ENCODE results near the gene C1QTNF1. TPM values are rescaled to one million over a fixed set of nuclear protein-coding genes. Genes with fewer than 3 reads are reported as not detected.

C1QTNF1 gene
- total RNA-seq, 4 donors from 2014 or later, result 110 to 438 (median 388) TPM

GRCh38 chr17:79085154-79085920 is 61.4 kb downstream of the C1QTNF1 start:
- DNase-seq (ENCODE audit: low spot score), result no peak
- TF ChIP-seq, protein P1, sequence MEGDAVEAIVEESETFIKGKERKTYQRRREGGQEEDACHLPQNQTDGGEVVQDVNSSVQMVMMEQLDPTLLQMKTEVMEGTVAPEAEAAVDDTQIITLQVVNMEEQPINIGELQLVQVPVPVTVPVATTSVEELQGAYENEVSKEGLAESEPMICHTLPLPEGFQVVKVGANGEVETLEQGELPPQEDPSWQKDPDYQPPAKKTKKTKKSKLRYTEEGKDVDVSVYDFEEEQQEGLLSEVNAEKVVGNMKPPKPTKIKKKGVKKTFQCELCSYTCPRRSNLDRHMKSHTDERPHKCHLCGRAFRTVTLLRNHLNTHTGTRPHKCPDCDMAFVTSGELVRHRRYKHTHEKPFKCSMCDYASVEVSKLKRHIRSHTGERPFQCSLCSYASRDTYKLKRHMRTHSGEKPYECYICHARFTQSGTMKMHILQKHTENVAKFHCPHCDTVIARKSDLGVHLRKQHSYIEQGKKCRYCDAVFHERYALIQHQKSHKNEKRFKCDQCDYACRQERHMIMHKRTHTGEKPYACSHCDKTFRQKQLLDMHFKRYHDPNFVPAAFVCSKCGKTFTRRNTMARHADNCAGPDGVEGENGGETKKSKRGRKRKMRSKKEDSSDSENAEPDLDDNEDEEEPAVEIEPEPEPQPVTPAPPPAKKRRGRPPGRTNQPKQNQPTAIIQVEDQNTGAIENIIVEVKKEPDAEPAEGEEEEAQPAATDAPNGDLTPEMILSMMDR (IDR thresholded peaks at IDR 0.05), result no peak
- no peak for ATAC-seq (ENCODE audit: low FRiP score)

GRCh38 chr17:79085921-79086551 is 62.1 kb downstream of the C1QTNF1 start:
- DNase-seq (ENCODE audit: low spot score) (no peak), ATAC-seq (ENCODE audit: low FRiP score) (no peak)
- TF ChIP-seq, protein P1 (IDR thresholded peaks at IDR 0.05), result no peak

DNA sequence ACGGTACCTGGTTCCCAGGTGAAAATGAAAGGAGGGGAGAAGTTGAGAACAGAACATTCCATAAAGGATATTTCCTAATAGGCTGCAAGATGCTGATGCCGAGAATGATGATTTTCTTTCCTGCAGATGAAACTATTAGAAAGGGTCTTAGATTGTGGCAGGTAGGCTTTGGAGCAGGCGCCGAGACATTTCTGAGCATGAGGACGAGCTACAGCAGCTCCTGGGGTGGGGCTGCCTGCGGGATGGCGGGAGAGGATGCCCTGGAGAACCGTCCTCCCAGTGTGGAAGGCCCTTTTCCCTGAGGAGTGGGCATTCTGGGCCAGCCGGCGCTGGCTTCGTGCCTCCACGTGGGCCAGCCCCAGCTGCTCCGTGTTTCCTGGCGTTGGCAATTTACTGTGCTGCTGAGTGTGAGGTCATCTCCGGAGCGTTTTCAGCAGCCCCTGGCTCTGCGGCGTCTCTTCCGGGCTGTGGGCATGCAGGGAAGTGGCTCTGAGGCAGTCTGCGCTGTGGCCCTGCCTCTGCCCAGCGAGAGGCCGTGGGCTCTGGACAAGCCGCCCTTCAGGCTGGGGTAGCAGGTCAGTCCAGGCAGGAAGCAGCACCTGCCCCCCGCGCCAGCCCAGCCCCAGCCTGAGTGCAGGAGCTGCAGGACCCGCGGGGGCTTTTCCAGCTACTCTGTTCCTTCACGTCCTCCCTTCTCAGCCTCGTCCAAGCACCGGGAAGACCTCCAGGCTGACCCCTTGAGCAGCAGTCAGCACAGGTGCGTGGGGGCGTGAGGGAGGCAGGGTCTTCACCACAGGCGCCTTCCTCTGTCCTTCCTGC is 62.8 kb downstream of the C1QTNF1 start:
- ATAC-seq (ENCODE audit: low FRiP score), result no peak
- DNase-seq (ENCODE audit: low spot score), result no peak
- TF ChIP-seq, protein P1 (IDR thresholded peaks at IDR 0.05), result no peak

DNA sequence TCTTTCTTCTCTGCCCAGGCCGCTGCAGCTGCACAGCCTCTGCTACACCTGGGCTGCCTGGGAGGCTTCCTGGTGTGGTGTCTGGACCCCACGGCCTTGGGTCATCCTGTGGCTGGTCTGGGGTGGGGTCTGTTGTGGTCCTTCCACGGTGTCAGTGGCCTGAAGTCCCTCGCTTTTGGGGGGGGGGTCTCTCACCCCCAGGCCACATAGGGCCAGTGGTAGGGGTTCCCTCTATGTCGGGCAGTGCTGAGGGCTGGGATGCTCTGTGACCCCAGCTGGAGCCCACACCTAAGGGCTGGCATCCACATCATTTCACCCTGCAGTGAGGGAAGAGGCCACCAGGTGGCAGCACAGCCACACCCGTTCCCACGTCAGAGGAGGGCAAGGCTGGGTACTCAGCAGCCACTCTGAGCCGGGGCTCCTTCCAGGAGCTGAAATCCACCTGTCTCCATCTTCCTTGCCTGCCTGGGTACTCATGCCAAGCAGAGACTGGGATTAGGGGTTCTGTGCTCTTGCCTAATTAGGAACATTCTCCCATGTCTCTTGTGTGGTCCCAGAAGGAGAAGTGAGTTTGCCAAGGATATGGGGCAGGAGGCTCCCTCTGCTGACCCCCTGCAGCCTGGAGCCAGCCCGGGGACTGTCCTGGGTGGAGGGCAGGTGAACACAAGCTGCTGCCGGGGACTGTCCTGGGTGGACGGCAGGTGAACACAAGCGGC is 63.6 kb downstream of the C1QTNF1 start:
- TF ChIP-seq, protein P1 (IDR thresholded peaks at IDR 0.05), result peak in 2 of 3 donors; percentile 27 to 41
- ATAC-seq (ENCODE audit: low FRiP score) (peak; percentile 35), DNase-seq (ENCODE audit: low spot score) (peak; percentile 75)

DNA sequence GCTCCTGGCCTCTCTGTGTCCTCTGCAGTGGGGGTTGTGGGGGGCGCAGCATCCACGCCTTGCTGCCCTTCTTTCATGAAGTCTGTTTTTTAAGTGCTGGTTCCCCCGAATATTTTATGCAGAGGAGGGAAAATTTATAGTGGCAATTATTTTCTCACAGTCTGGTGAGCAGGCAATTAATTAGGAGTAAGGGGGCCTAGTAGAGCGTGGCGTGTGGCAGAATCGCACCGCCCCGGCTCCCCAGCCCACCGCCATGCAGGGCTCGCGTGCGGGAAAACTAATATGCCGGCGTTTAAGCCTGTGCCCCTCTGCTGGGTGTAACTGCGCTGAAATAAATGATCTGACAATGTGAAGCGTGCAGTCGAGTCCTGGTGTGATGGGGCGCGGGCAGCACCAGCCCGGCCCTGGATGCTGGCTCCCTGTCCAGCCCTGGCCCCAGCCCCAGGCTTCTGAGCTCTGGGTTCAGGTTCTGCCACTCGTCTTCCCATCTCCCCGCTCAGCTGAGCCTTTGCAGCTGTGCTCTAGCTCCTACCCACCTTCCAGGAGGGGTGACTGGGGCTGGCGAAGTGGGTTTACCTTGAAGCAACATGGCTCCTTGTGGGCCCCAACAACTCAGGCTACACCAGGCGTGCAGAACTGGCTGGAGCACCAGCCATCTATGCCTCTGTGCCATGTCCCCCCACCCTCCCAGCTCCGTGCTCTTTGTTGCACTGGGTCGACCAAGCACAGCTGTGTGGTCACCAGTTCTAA is 64.5 kb downstream of the C1QTNF1 start:
- no peak for DNase-seq (ENCODE audit: low spot score)
- no peak for ATAC-seq (ENCODE audit: low FRiP score)
- TF ChIP-seq, protein P1 (IDR thresholded peaks at IDR 0.05), result no peak

GRCh38 chr17:79088997-79089328 is 65.0 kb downstream of the C1QTNF1 start:
- TF ChIP-seq, protein P1 (IDR thresholded peaks at IDR 0.05), result no peak
- no peak for ATAC-seq (ENCODE audit: low FRiP score)
- DNase-seq (ENCODE audit: low spot score), result no peak

All from omental fat pad (tissue), 4 donors.